ENCODE results near the gene TKTL2.

DNA sequence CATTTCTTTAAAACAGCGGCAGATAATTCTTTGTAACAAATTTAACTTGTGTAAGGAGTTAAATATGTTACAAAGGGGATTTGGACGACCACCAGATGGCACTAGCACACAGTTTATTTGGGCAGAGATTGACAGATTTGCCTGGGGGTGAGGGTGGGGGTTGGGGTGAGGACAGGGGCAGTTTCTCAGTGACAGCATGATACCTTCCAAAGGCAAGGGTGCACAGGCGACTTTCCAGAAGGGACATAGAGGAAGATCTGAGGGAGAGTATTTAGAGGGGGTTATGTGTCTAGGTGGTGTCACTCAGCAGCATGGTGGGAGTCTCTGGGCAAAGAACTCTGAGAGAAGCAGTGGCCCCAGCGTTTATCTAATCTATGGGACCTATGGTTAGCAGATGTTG lies 11.4 kb upstream of the TKTL2 start:
- TF ChIP-seq CTCF (IDR thresholded peaks at IDR 0.05; ENCODE audit: borderline replicate concordance, extremely low read depth, low read length, poor library complexity, severe bottlenecking) (peak; percentile 79), EZH2 (IDR thresholded peaks at IDR 0.05; ENCODE audit: borderline replicate concordance, low read depth, low read length, severe bottlenecking) (no peak)
